ENCODE results near the gene CRYBG1.

- TF ChIP-seq MAX (IDR thresholded peaks at IDR 0.05) (no peak), CEBPB (IDR thresholded peaks at IDR 0.05) (no peak), FOXM1 (IDR thresholded peaks at IDR 0.05; ENCODE audit: borderline replicate concordance, low read depth) (no peak), TAF1 (IDR thresholded peaks at IDR 0.05; ENCODE audit: low read depth) (no peak), CREB1 (IDR thresholded peaks at IDR 0.05; ENCODE audit: low read depth) (no peak), EP300 (IDR thresholded peaks at IDR 0.05; ENCODE audit: borderline replicate concordance) (no peak), RAD21 (IDR thresholded peaks at IDR 0.05; ENCODE audit: low read depth) (no peak), REST (IDR thresholded peaks at IDR 0.05; ENCODE audit: low read depth) (no peak), TCF12 (IDR thresholded peaks at IDR 0.05; ENCODE audit: low read depth) (no peak), YY1 (IDR thresholded peaks at IDR 0.05; ENCODE audit: low read depth) (no peak), USF1 (IDR thresholded peaks at IDR 0.05) (no peak), ZBTB7A (IDR thresholded peaks at IDR 0.05; ENCODE audit: low read depth) (no peak), EGR1 (IDR thresholded peaks at IDR 0.05) (no peak)
Measured at GRCh38 chr6:106538145-106538544, 177.6 kb downstream of the CRYBG1 start.

All from Ishikawa (cell line).